Suppressor macrophage treated with lipopolysaccharide for 4 hours (primary cell): ENCODE measurements around the gene C2orf81.

Experiments used
- DNase-seq: peaks from one replicate; pipeline ENCODE4 v3.0.0-alpha.2; 2020

The C2orf81 gene

DNA sequence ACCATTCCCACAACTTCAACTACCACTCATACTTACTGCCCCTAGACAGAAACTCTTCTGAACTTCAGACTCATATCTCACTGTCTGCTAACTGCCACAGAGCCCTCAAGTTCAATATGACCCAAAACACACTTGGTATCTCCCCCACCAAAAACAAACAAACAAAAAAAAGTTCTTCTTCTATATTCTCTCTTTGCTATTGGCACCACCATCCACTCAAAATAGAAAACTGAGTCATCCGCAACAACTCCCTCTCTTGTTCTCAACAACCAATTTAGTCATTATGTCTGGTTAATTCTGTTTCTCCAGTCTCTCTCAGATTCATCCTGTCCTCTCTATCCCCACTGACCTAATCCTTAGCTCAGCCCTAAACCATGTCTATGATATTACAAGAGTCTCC, 34.1 kb downstream of the C2orf81 start:
- no peak for DNase-seq

DNA sequence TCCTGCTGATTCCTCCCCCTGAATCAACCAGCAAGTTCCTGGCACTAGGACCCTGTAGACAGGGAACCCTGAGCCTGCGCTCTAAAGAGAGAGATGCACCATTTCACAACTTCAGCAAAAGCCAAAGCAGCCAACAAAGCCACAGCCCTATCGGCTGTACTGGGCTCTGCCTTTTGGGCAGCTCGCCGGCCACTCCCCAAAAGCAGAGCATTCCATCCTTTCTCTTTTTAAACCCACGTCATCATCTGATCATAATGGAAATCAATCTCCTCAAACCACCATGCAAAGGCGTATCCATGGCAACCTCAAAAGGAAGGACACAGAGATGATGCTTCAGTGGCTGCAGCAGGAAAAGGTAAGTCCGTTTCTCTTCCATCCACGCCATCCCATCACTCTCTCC, 36.0 kb downstream of the C2orf81 start:
- no peak for DNase-seq

- DNase-seq: no peak
Measured at GRCh38 chr2:74384051-74384450, 37.4 kb downstream of the C2orf81 start.

DNA sequence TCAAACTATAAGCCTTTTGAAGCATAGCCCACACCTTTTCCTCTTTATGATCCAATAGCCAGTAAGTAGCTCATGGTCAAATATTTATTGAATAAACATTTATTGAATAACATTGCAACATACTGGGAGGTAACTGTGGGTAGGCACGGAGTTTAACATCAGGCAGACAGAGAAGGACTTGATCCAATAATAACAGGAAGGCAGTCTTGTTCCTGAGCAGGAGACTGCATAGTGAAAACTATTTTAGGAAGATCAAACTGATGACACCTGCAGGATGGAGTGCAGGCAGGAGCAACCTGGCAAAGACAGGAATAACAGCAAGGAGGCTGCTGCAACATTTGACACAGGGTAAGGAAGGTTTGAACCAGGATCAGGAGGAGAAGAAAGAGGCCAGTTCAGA, 38.2 kb downstream of the C2orf81 start:
- DNase-seq: no peak

GRCh38 chr2:74381751-74382150, 39.7 kb downstream of the C2orf81 start:
- DNase-seq: no peak

DNA sequence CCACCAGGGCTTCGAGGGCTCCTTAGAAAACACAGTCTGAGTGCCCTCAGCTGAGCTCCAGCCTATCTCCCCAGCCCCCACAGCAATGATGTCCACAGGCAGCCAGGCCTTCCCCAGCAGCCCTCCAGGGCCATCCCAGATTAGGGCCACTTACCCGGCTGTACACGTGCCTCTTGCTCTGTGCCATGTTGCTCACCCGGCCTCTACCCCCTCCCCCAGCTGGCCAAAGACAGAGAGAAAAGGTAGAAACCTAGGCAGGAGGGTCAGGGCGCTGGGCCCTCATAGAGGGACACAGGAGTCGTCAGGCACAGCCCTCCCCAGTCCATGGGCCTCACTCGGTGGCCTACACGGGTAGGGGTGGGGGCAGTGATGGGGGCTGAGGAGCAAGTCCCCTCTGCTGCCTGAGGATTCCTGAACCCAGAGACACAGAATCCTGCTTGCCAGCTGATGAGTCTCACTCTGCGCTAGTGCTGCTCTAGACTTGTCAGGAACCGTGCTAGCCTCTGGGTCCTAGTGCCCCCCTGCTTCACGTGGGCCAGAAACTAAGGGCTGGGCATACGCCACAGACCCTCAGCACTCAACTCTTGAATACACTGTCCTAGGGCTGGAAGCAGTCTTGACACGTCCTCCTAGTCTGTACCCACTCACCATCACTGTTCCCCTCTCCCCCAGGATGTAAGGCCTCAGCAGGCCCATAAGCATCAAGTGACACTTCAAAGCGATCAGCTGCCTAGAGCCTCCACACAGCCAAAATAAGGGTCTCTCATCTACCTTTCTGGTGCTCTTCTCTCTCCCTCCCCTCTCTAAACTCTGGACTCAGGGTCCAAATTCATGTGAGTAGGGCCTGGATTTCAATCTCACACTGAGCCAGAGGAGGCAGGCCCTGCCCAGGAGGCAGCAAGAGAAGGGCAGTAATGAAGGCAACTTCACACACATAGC, 41.3 kb downstream of the C2orf81 start, which contains the start of gene DCTN1:
Gene DCTN1, minus strand, starts transcription at position 461 of the 939 bp plus-strand sequence. Its CDS starts 274 bp downstream, at position 187.
- peak; percentile 5 for DNase-seq

- DNase-seq: no peak
Measured at GRCh38 chr2:74378007-74378406, 43.4 kb downstream of the C2orf81 start.

DNA sequence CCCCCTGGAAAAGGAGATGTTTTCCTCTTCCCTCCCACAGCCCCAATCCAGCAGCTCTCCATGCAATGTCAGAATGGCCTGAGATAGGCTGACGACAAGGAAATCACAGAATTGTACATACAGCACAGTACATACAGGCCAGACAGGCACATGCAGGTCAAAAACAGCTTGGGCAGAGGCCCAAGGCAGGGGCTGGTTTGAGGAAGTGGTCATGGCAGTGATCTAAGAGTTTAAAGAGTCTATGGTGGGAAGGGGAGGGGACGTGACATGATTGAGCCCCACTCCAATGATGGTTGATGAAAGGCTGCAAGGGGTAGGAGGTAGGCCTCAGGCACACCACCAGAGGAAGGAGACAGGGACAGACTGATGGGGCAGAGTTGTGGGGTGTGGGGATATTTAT, 45.6 kb downstream of the C2orf81 start:
- DNase-seq: no peak

DNA sequence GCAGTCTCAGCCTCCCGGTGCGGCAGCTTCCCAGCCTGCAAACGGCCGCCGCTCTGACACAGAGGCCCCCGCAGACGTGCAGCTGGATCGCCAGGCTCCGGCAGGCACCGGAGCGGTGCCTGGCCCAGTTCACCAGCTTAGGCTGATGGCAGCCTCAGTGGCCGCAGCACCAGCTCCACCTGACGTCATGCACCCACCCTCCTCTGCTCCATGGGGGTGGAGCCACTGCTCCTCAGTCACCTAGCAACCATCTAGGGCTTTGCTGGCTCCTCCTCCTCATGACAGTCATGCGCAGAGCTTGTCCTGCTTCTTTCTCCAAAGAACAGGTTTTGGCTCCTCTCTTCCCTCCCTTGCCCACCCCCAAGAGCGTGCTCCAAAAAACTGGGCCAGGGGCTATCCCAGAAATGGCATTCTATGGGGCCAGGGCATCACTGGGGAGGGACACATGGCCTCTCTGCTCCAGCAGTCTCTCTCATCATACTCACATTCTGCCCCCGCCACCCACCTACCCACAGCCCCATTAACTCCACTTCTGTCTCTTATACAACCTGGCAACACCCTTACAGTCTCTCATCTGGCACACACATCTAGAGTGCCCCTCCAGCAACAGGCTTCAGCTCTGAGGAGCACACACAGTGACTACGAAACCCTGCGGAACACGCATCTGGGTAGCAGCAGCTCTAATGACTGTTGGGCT, 46.8 kb downstream of the C2orf81 start:
- DNase-seq: no peak

DNA sequence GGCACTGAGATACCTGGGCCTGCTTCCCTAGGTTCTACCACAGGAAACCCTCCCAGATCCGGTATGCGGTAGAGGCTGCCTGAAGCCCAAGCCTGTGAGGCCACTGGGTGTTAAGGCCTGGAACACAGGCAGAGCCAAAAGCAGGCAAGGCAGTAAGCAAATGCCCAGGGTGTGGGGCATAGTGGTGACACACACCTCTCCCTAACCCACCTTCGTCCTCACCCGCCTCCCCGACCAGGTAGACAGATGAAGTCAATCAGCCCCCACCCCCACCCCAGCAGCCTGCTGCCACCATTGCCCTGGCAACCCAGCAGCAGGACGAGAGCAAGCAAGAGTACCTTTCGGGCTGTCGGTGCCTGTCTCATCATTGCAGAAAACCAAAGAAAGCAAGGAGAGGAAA, 47.4 kb downstream of the C2orf81 start:
- no peak for DNase-seq

- no peak for DNase-seq
Measured at GRCh38 chr2:74373221-74373676, 48.2 kb downstream of the C2orf81 start.

DNA sequence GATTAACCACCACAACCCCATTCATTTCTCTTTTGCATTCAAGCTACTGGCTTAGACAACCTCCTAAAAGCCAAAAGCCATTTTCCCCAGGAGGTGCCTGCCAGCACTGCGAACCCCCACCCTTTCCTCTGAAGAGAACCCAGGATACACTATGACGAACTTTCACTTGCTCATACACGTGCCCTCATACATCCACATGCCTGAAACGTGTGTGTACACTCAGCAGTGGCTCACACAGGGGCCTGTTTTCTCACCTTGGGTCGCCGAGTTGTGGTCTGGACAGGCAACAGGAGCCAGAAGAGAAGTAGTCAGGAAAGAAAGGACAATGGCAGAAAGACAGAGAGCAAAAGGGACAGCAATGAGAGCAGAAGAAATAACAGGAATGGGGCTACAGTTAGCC, 48.7 kb downstream of the C2orf81 start:
- DNase-seq: no peak

GRCh38 chr2:74371421-74371820, 50.0 kb downstream of the C2orf81 start:
- DNase-seq: no peak

GRCh38 chr2:74369976-74370375, 51.4 kb downstream of the C2orf81 start:
- DNase-seq: no peak

DNA sequence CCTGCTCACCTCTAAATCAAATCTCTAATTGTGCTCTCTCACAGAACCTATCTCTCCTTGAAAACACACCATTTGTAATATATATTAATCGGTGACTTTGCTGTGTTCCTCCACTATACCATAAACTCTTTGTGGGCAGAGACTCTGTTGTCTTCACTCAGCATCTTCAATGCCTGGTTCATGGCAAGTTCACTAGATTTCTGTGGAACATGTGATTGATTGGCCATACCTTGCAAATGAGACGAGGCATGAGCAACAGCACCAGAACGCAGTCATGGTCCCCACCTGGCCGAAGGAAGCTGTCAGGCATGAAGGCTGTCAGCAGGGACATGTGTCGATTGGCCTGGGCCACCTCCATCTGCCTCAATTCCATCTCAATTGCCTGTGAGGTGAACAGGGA, 52.9 kb downstream of the C2orf81 start:
- no peak for DNase-seq

GRCh38 chr2:74367789-74368188, 53.6 kb downstream of the C2orf81 start:
- DNase-seq: no peak

DNA sequence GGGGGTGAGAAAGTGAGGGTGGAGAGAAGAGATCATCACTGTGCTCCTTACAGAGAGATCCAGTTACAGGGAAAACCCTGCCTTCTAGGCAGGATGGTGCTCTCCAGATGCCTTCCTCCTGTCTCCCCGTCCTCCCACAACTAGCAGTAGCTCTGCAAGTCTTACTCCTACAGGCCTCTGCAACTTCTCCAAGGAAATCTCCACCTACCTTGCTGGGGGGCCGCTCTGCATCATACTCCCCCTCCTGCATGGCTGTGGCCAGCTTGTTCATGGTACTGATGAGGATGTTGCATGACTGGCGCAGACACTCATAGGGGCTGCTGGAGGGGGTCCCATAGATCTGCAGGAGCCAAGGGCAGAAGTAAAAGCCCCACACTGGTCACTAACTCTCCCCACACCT, 55.4 kb downstream of the C2orf81 start:
- DNase-seq: no peak

GRCh38 chr2:74364533-74365505, 56.6 kb downstream of the C2orf81 start:
- DNase-seq: no peak
